Measurements from ENCODE around the gene ATOX1.

GRCh38 chr5:151709109-151709735 lies 49.2 kb downstream of the ATOX1 start:
- TF ChIP-seq CTCF (IDR thresholded peaks at IDR 0.05; ENCODE audit: low read depth, low read length) (no peak), EZH2phosphoT487 (IDR thresholded peaks at IDR 0.05; ENCODE audit: low read depth) (no peak)

Measured in OCI-LY3 (cell line).